Gastroesophageal sphincter (tissue), 4 donors: Measurements from ENCODE around the gene HIP1R. TPM values are rescaled to one million over a fixed set of nuclear protein-coding genes. Genes with fewer than 3 reads are reported as not detected.
A peak's percentile ranks its signal among the peaks of the same experiment; 100 is the strongest.

Experiments used
- ATAC-seq: fragments of 150-250 bp; one replicate; pipeline ENCODE4 v1.9.1; 2016; ENCODE audit warnings: mild to moderate bottlenecking, moderate library complexity
- H3K27ac ChIP-seq, 4 donors: fragments of 200-600 bp; sonication (generic) in 3 of 4; 1 replicate in 3 of 4; 2 replicates in 1 of 4; pipeline ENCODE4 v1.5.1; 2016 to 2019
- H3K27me3 ChIP-seq: fragments of 200-600 bp; sonication (generic); one replicate; pipeline ENCODE4 v1.5.1; 2019
- H3K36me3 ChIP-seq, 2 donors: fragments of 200-600 bp; sonication (generic); one replicate each; pipeline ENCODE4 v1.5.1; 2019; ENCODE audit warnings: control low read depth in 1 of 2
- H3K4me1 ChIP-seq, 3 donors: fragments of 200-600 bp; sonication (generic); 1 replicate in 2 of 3; 2 replicates in 1 of 3; pipeline ENCODE4 v1.5.1; 2016 to 2019; ENCODE audit warnings: control low read depth in 2 of 3
- H3K4me3 ChIP-seq, 2 donors: fragments of 200-600 bp; sonication (generic); one replicate each; pipeline ENCODE4 v1.5.1; 2019; ENCODE audit warnings: mild to moderate bottlenecking in 1 of 2, moderate library complexity in 1 of 2
- H3K9me3 ChIP-seq, 3 donors: fragments of 200-600 bp; sonication (generic); one replicate each; pipeline ENCODE4 v1.5.1; 2017 to 2019; ENCODE audit warnings: control low read depth in 2 of 3
- EP300 ChIP-seq: sonication (generic); formaldehyde crosslinking; IDR thresholded peaks from one replicate; pipeline ENCODE4 v1.6.1; 2017; ENCODE audit warnings: antibody characterized with exemption, mild to moderate bottlenecking
- POLR2A ChIP-seq, 2 donors: fragments of 450-650 bp; IDR thresholded peaks; one replicate each; pipeline ENCODE4 v1.6.1; 2017; ENCODE audit warnings: antibody characterized with exemption in 2 of 2, mild to moderate bottlenecking in 2 of 2, moderate library complexity in 1 of 2
- POLR2AphosphoS5 ChIP-seq: sonication (generic); formaldehyde crosslinking; IDR thresholded peaks from one replicate; pipeline ENCODE4 v1.6.1; 2017; ENCODE audit warnings: antibody characterized with exemption
- WGBS, 2 donors: methylation state at CpG; one replicate each; pipeline ENCODE4 v1.1.5; 2018; ENCODE audit warnings: low coverage in 1 of 2; 5-methylcytosine and 5-hydroxymethylcytosine counted together
- total RNA-seq, 4 donors: library from RNA; depleted of rRNA; stranded (reverse); fragments of >200 nt; gene quantifications; one replicate each; pipeline ENCODE4 v1.1.0, GENCODE V29; 2016
- TF ChIP-seq, protein P1 (sequence below), 4 experiments: fragments of 200-600 bp in 2 of 4; fragments of 450-650 bp in 2 of 4; sonication (generic) in 1 of 4; IDR thresholded peaks; one replicate each; pipeline ENCODE4 v1.5.1; 2017 to 2019; ENCODE audit warnings: antibody characterized with exemption in 4 of 4, mild to moderate bottlenecking in 2 of 4, moderate library complexity in 2 of 4

The HIP1R gene
- total RNA-seq, 4 donors from 2014 or later = 10.2 to 32.5 (median 23.9) TPM

DNA sequence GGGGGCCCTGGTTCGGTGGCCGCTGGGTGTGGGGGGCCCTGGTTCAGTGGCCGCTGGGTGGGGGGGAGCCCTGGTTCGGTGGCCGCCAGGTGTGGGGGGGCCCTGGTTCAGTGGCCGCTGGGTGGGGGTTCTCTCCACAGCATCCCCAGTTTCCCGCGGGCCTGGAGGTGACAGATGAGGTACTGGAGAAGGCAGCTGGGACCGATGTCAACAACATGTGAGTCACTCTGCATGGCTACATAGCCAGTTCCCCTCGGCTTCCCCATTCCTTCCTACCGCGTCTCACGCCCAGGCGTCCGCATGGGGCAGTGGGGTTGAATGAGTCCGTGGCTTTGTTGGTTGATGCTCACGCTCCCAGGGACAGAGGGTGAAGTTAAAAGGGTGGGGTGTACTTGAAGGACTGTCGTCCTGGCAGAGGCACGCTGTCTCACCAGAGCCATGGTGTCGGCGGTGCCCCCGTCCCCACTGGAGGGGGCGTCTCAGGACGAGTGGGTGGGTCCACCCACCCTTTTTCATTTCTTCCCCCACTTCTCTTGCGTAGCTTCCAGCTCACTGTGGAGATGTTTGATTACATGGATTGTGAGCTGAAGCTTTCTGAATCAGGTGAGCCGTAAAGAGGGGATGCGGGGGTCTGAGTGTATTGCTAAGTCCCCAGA, 15.6 kb downstream of the HIP1R start:
- WGBS, 2 donors = 100% methylated on average over 2 of the region's 27 CpGs; no CpG with 5 or more reads in 1 of the 2 donors
- no peak for ATAC-seq
- TF ChIP-seq EP300 = no peak
- TF ChIP-seq POLR2A (IDR thresholded peaks at IDR 0.05) = no peak
- TF ChIP-seq, protein P1, sequence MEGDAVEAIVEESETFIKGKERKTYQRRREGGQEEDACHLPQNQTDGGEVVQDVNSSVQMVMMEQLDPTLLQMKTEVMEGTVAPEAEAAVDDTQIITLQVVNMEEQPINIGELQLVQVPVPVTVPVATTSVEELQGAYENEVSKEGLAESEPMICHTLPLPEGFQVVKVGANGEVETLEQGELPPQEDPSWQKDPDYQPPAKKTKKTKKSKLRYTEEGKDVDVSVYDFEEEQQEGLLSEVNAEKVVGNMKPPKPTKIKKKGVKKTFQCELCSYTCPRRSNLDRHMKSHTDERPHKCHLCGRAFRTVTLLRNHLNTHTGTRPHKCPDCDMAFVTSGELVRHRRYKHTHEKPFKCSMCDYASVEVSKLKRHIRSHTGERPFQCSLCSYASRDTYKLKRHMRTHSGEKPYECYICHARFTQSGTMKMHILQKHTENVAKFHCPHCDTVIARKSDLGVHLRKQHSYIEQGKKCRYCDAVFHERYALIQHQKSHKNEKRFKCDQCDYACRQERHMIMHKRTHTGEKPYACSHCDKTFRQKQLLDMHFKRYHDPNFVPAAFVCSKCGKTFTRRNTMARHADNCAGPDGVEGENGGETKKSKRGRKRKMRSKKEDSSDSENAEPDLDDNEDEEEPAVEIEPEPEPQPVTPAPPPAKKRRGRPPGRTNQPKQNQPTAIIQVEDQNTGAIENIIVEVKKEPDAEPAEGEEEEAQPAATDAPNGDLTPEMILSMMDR (IDR thresholded peaks at IDR 0.05) = no peak
- no peak for TF ChIP-seq POLR2AphosphoS5
- Histone ChIP-seq H3K4me1 (peaks cover 0 to 26% (median 4%) of the 10 kb centered on the region in 3 donors), H3K27me3 (no peaks in the 10 kb centered on the region), H3K27ac (peak overlapping the region in 1 of 4 donors; percentile 57), H3K4me3 (no peak overlapping the region), H3K36me3 (peaks cover 0 to 8% of the 10 kb centered on the region in 2 donors), H3K9me3 (no peaks in the 10 kb centered on the region)

DNA sequence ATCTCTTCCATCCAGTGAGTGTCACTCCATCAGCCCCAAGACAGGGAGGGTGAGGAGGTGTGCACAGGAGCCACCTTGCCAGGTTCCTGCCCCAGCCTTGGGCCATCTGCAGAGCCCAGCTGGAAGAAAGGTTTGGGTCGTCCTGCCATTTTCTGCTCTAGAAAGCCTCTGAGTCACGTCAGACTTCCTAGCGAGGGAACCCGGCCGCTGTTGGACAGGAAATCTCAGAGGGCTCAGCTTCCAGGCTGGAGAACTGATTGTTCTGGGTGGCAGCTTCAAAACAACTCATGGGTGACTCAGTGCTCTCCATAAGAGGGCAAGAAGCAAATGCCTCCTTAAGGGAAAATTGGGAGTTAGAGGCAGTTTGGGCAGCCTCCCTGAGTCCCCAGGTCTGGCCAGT, 16.6 kb downstream of the HIP1R start:
- H3K27ac ChIP-seq = peak overlapping the region in 3 of 4 donors; percentile 41 to 66 (median 57)
- peaks cover 0 to 18% of the 10 kb centered on the region in 2 donors for H3K36me3 ChIP-seq
- TF ChIP-seq, protein P1 (IDR thresholded peaks at IDR 0.05) = no peak
- TF ChIP-seq POLR2A (IDR thresholded peaks at IDR 0.05) (no peak), POLR2AphosphoS5 (peak; percentile 42)
- WGBS, 2 donors = no CpG with 5 or more reads among the region's 5 CpGs
- no peaks in the 10 kb centered on the region for H3K9me3 ChIP-seq
- H3K4me3 ChIP-seq = no peak overlapping the region
- peaks cover 0 to 26% (median 4%) of the 10 kb centered on the region in 3 donors for H3K4me1 ChIP-seq
- ATAC-seq = peak; percentile 63
- H3K27me3 ChIP-seq = no peaks in the 10 kb centered on the region

DNA sequence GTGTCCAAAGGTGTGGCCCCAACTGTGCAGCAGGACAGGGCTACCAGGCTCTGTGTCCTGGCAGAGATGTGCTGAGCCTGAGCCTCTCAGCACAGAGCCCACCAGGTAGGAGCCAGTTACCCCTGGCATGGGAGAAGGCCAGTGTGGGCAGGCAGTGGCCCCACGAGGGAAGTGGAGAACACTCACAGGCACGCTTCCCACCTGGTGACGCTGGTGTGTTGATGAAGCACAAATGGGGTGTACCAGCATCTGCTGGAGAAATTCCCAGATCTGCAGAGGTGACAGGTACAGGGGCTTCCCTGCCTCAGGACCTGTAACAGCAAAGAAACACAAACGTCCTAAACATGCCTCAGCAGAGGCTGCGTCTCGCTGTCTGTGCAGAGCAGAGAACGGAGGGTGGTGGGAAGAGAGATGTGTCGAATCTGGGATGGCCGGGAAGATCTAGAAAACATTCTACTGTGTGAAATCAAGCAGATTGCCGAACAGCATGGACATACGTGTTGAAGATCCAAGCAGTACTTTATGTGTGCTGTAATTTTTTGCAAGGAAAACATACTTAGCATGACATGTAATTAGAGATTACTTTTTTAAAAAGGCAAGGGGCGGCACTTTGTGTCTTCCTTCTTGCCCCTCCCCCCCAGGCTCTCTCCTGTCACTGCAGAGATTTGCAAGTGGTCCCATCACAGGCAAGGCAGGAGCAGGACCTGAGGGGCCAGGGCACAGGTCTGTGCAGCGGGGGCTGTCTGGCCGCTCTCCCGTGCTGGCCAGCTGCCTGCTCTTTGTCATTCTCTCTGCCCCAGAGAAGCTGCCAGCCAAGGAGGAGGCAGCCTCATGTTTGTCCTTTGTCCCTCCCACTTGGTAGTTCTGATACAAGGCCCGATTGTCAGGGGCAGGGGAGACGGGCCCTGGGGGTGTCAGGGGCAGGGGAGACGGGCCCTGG, 17.3 kb downstream of the HIP1R start:
- TF ChIP-seq, protein P1 (IDR thresholded peaks at IDR 0.05) = no peak
- TF ChIP-seq POLR2A (IDR thresholded peaks at IDR 0.05) (no peak), POLR2AphosphoS5 (no peak), EP300 (no peak)
- 27 to 69% methylated on average over 7 to 8 of the region's 18 CpGs for WGBS, 2 donors
- Histone ChIP-seq H3K4me3 (peak overlapping the region in 1 of 2 donors; percentile 2), H3K9me3 (no peaks in the 10 kb centered on the region), H3K4me1 (peaks cover 0 to 26% (median 4%) of the 10 kb centered on the region in 3 donors), H3K27me3 (no peaks in the 10 kb centered on the region), H3K36me3 (peaks cover 0 to 24% of the 10 kb centered on the region in 2 donors), H3K27ac (peak overlapping the region in 3 of 4 donors; percentile 41 to 66 (median 57))
- peak; percentile 9 for ATAC-seq

DNA sequence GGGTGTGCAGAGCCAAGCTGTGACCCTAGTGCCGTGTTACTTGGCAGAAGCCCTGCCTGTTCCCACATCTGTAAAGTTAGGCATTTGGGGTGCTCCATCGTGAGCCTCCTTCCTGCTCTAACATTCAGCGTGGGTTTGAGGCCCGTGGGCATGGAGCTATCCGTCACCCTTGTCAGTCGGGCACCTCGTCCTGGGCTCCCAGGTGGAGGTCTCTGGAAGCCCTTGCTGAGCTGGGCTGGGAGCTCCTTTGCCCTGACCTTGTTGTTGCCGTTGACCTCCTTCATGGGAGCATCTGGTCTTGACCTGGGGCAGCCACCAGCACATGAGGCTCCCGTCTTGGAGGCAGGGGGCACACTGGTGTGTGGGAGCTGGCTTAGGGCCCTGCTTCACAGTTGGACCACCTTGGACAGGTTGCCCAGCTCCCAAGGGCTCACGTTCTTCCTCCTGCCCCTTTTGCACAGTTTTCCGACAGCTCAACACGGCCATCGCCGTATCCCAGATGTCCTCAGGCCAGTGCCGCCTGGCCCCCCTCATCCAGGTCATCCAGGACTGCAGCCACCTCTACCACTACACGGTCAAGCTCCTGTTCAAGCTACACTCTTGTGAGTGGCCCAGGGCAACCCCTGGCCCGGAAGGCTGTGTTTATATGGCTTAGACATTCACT, 18.5 kb downstream of the HIP1R start:
- peaks cover 0 to 35% of the 10 kb centered on the region in 2 donors for H3K36me3 ChIP-seq
- ATAC-seq = no peak
- WGBS, 2 donors = 81% methylated on average over 5 of the region's 17 CpGs; no CpG with 5 or more reads in 1 of the 2 donors
- no peak for TF ChIP-seq POLR2AphosphoS5
- no peak for TF ChIP-seq EP300
- TF ChIP-seq POLR2A (IDR thresholded peaks at IDR 0.05) = no peak
- TF ChIP-seq, protein P1 (IDR thresholded peaks at IDR 0.05) = no peak
- H3K4me1 ChIP-seq = peaks cover 0 to 26% (median 4%) of the 10 kb centered on the region in 3 donors
- no peak overlapping the region for H3K4me3 ChIP-seq
- H3K27ac ChIP-seq = peak overlapping the region in 1 of 4 donors; percentile 47
- no peaks in the 10 kb centered on the region for H3K27me3 ChIP-seq
- H3K9me3 ChIP-seq = no peaks in the 10 kb centered on the region
